IMR-90 (cell line): Measurements from ENCODE around the gene BMPER.

Source experiments
- MXI1 ChIP-seq: IDR thresholded peaks from 2 replicates; pipeline ENCODE4 v1.6.1; 2012; ENCODE audit warnings: low read depth, mild to moderate bottlenecking, low read length, moderate library complexity, borderline replicate concordance
- POLR2A ChIP-seq: IDR thresholded peaks from 2 replicates; pipeline ENCODE4 v1.6.1; 2012; ENCODE audit warnings: mild to moderate bottlenecking, low read depth, low read length
- RCOR1 ChIP-seq: IDR thresholded peaks from 2 replicates; pipeline ENCODE4 v1.6.1; 2012; ENCODE audit warnings: mild to moderate bottlenecking, low read length, improper control_type of control experiment; ENCODE audit not compliant: insufficient replicate concordance
- SMC3 ChIP-seq: fragments of 150-350 bp; IDR thresholded peaks from 2 replicates; pipeline ENCODE4 v1.6.1; 2016; ENCODE audit warnings: low read depth, mild to moderate bottlenecking, antibody characterized with exemption, low read length, moderate library complexity
- TF ChIP-seq, protein P1 (sequence below): conservative IDR thresholded peaks from 2 replicates; pipeline ENCODE4 v1.5.1; 2012; ENCODE audit warnings: mild to moderate bottlenecking, low read depth, low read length, improper control_type of control experiment
- TF ChIP-seq, protein P2 (sequence below): fragments of 150-350 bp; IDR thresholded peaks from 2 replicates; pipeline ENCODE4 v1.6.1; 2016; ENCODE audit warnings: low read depth, mild to moderate bottlenecking, low read length, moderate library complexity, borderline replicate concordance

DNA sequence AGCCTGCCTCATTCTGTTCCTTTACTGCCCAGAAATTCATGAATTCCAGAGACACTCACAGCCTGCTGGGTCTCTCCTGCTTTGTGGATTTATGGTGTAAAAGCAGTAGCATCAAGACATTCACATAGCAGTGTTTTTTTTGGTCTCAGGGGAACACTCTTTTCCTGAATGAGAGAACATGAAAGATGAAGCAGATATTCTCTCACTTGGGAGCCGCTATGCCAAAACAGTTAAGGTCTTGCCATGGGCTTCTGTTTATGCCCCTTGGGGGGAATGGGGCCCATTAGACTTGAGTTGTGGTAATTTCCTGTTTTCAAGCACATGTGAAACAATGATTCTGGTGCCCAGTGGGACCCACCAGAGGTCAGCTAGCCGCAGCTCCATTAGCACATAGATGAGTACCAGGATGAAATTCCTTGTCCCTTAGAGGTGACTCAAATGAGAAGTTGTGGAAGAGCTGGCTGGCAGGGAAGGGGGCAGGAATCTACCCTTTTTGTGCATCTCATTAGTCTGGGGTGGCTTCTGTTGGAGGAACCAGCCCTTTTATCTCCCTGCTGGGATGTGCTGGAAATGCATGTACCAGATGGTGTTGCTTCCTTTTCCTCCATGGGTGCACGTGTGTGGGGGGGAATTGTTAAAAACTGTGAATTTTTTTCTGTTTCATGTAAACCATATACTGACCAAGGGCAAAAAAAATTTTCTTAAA is 13.3 kb downstream of the BMPER start:
- TF ChIP-seq, protein P1, sequence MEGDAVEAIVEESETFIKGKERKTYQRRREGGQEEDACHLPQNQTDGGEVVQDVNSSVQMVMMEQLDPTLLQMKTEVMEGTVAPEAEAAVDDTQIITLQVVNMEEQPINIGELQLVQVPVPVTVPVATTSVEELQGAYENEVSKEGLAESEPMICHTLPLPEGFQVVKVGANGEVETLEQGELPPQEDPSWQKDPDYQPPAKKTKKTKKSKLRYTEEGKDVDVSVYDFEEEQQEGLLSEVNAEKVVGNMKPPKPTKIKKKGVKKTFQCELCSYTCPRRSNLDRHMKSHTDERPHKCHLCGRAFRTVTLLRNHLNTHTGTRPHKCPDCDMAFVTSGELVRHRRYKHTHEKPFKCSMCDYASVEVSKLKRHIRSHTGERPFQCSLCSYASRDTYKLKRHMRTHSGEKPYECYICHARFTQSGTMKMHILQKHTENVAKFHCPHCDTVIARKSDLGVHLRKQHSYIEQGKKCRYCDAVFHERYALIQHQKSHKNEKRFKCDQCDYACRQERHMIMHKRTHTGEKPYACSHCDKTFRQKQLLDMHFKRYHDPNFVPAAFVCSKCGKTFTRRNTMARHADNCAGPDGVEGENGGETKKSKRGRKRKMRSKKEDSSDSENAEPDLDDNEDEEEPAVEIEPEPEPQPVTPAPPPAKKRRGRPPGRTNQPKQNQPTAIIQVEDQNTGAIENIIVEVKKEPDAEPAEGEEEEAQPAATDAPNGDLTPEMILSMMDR, result no peak
- TF ChIP-seq RCOR1, result no peak
- no peak for TF ChIP-seq MXI1
- TF ChIP-seq, protein P2, sequence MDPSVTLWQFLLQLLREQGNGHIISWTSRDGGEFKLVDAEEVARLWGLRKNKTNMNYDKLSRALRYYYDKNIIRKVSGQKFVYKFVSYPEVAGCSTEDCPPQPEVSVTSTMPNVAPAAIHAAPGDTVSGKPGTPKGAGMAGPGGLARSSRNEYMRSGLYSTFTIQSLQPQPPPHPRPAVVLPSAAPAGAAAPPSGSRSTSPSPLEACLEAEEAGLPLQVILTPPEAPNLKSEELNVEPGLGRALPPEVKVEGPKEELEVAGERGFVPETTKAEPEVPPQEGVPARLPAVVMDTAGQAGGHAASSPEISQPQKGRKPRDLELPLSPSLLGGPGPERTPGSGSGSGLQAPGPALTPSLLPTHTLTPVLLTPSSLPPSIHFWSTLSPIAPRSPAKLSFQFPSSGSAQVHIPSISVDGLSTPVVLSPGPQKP, result no peak
- TF ChIP-seq SMC3, result no peak
- no peak for TF ChIP-seq POLR2A
